CD1c-positive myeloid dendritic cell (primary cell): ENCODE data around the gene EIF3K.
A peak's percentile ranks its signal among the peaks of the same experiment; 100 is the strongest.
"Not testable (repeated sequence)": the region's sequence is repeated elsewhere in the genome, so short reads cannot be mapped to it uniquely, and the experiment has no call there.

Experiments used
- DNase-seq: peaks from one replicate; pipeline ENCODE4 v3.0.0-alpha.2; 2016; ENCODE audit errors: extremely low spot score

The EIF3K gene

DNA sequence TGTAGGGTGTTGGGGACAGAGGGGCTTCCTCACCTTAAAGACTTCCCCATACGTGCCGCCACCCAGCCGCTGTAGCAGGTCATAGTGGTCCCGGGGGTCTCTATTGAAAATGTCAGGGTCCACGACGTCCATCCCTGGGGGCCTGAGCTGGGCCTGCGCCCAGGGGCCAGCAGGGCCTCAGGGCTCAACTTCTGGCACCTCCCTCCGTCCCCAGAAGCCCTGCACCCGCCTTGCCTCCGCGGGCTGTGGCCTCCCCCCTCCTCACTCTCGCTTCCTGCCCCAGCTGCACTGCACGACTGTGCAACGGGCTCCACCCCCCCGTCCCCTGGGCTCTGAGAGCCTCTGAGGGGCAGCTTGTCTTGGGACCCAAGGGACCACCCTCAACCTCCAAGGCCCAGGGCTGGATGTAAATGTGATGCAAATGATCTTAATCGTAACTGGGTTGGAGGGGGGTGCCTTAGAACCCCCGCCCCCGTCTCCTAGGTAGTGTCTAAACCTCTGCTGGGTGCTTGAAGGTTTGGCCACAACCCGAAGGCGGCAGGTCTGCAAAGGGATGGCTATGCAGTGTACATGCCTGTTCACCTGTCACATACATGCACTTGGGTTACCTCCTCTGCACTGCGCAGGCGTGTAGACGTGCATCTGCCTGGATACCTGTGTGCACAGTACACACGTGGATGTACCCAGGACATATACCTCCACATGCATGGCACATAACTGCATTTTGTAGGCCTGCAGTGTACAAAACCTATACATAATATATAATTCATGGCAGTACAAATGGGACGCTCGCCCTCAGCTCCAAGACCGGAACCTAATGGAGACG, 1.0 kb upstream of the EIF3K start, which contains the start of gene MAP4K1:
Gene MAP4K1, minus strand, starts transcription at position 190 of the 826 bp plus-strand sequence. Its CDS starts 58 bp downstream, at position 132.
- DNase-seq, result peak; percentile 46

DNA sequence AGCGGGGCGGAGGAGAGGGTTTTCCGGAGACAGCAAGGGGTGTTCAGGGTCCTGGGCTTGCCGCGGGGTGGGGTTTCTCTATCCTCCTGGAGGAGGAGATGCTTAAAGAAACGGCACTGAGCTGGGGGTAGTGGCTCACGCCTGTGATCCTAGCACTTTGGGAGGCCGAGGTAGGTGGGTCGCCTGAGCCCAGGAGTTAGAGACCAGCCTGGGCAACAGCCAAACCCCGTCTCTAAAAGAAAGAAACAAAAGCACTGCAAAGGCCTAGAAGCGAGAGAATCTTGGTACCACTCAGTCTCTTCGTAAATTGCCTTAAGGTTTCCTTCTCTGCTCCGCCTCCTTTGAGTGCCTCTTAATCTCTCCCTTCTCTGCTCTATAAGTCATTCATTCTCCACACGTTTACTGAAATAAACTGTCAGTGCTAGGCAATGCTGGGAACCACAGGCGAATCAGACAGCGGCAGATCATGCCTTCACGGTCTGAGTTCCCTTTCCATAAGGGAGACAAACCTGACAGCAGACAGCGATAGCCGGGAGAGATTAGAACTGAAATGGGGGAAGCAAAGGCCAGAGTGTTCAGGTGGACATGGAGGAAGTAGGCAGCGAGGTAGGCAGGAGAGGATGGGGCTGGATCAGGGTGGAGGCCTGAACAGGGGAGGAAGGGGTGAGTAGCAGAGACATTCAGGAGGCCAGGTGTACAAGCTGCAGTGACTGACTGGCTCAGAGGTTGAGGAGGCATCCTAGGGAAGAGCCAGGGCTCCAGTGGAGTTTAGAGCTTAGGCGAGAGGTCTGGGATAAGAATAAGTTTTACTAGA, 580 bp downstream of the EIF3K start:
- DNase-seq, result no peak

DNA sequence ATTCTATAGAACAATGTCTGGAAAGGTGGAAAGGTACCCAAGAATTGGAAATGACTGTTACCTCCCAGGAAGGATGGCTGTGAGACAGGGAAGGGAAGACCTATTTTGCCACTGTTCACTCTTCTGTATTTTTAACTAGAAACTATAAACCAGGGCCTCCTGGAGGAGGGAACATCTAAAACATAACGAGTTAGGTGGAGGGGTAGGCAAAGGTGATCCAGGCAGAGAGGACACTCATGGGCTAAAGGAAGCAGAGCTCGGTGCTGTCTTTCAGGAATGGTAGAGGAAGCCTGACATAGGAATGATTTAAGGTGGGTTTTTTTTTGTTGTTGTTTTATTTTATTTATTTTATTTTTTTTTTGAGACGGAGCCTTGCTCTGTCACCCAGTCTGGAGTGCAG, 5.8 kb downstream of the EIF3K start:
- no peak for DNase-seq

DNA sequence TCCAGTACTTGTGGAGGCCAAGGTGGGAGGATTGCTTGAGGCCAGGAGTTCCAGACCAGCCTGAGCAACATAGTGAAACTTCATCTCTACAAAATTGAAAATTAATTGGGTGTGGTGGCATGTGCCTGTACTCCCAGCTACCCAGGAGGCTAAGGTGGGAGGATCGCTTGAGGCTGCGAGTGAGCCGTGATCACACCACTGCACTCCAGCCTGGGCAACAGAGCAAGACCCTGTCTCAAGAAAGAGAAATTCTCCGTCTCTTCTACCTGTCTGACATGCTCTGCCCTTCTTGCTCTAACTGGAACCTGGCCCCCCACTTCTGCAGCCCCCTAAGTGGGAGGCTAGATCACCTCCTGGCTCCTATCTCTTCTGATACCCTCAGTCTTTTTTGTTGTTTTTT, 7.4 kb downstream of the EIF3K start:
- no peak for DNase-seq

DNA sequence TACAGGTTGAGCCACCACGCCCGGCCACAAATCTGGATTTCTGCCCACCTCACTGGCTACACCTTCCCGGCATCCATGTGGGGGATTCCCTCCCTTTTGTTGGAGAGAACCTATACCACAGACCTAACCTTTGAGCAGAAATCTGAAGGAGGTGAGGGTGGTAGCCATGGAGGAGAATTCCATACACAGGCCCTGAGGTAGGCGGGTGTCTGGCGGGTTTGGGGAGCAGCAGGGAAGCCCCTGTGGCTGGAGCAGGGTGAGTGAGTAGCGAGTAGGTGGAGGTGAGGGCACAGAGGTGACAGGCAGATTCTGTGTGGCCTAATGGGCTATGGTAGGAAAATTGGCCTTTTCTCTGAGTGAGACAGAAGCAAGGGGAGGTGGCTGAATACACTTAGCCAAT, 10.6 kb downstream of the EIF3K start:
- DNase-seq, result no peak

DNA sequence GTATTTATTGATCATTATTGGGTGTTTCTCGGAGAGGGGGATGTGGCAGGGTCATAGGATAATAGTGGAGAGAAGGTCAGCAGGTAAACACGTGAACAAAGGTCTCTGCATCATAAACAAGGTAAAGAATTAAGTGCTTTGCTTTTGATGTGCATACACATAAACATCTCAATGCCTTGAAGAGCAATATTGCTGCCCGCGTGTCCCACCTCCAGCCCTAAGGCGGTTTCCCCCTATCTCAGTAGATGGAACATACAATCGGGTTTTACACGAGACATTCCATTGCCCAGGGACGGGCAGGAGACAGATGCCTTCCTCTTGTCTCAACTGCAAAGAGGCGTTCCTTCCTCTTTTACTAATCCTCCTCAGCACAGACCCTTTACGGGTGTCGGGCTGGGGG, 12.3 kb downstream of the EIF3K start:
- DNase-seq, result not testable (repeated sequence)

DNA sequence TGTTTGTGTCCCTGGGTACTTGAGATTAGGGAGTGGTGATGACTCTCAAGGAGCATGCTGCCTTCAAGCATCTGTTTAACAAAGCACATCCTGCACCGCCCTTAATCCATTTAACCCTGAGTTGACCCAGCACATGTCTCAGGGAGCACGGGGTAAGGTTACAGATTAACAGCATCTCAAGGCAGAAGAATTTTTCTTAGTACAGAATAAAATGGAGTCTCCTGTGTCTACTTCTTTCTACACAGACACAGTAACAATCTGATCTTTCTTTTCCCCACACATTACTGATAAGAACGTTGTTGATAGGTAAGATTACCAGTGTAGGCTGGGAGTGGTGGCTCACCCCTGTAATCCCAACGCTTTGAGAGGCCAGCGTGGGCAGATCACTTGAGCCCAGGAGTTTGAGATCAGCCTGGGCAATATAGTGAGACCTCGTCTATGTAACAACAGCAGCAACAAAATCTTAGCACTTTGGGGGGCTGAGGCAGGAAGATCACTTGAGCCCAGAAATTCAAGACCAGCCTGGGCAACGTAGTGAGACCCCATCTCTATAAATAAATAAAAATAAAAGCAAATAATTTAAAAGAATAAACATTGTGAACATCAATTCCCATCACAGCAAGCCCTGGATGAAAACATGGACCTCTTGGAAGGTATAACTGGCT, 13.0 kb downstream of the EIF3K start:
- not testable (repeated sequence) for DNase-seq

DNA sequence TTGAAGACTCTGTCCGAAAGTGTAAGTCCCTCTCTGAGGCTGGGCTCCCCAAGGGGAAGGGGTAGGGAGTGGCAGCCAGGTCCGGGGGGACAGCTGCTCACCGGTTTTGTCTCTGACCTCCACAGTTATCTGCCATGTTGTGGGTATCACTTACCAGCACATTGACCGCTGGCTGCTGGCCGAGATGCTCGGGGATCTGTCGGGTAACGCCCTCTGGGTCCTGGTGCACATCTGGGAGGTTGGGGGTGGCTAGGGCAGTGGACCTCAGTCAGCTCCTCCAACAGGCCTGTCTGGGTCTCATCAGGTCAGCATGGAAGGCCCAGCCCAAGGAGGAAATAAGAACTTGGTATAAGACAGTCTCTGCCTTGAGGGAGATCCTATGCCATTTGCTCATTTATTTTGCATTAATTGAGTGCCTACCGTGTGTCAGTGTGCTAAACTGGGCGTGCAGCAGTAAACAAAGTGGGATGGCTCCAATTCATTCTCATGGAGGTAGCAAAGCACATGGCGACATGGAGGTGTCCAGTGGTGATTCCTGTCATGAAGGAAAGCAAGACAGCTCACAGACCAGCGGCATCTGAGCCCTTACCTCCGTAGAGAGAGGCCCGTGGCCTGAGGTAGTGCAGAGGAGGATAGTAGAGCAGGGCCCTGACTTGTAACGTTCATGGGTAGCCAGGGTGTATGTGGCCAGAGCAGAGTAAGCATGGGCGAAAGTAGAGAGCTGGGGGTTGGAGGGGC, 13.7 kb downstream of the EIF3K start:
- no peak for DNase-seq

DNA sequence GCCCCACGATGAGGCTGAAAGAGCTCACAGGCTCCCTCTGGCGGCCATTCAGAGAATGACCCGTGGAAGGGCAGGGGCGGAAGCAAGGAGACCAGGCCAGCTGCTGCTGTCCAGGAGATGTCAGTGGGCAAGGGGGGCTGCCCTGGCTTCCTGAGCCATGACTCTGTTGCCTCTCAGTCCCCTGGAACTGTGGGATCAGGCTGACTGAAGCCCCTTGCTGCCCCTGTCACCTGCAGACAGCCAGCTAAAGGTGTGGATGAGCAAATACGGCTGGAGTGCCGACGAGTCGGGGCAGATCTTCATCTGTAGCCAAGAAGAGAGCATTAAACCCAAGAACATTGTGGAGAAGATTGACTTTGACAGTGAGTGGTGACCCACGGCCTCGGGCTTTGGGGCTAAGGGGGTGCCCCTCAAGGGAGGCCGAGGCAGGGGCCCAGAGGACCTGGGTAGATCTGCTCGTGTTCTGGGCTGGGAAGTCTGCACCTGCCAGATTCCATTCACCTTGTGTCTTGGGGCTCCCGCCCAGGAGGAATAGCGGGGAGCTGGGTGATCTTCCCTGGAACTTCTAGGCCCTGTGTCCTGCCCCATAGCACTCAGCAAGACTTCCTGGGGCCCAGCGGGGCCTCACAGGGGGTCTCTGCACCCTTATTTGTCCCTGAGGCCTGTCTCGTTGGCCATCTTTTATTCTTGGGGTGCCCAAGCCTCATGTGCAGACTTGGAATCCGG, 15.9 kb downstream of the EIF3K start:
- DNase-seq, result peak; percentile 83

DNA sequence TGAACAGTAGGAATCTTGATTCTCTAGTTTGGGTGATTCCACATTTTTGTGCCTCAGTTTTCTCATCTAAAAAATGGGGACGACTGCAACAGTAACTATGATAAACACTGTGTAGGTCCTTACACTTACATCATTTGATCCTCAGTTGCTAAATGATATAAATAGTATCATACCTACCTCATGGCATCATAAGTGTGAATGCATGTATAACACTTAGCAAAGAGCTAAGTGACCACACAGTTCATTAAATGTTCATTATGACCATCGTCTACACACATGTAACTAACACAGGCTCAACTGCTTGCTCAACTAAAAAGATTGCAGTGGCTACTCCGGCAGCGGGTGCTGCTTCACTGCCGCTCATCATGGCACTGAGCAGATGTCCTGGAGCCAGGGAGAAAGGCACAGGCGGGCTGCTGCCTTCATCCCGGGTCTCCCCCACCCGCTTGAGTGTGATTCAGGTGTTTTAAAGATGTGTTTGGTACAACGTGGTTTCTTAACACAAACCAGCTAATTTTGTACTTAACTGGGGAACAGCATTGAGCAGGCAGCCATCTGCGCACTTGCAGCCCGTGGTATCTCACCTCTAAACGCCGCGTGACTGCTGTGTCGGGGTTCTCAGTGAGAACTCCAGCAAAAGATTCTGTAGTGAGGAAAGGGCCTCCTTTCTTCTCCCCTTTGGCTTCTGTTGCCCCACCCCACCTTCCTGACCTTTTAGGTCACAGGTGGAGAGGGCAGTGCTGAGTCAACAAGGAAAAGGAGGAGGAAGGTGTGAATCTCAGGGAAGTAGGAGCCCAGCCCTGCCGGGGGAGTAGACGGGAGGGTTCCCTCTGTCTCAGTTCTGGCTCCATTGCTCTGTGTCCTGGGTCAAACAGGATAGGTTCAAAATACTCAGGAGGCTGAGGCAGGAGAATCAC, 16.8 kb downstream of the EIF3K start:
- no peak for DNase-seq

DNA sequence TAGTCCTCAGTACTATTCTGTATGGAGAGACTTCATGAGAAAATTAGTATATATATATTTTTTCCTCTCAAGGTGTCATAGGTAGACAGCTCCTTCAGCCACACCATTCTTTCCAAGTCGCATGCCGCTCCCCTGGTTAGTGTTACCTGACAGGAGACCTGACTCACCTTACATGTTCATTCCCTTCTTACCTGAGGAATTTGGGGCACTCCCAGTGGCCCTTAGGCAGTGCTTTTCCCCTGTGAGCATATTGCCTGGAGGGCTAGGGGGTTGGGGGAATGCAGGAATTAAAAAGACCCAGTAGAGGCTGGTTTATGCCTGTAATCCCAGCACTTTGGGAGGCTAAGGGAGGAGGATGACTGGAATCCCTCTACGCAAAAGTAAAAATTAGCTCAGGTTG, 19.5 kb downstream of the EIF3K start:
- DNase-seq, result no peak

DNA sequence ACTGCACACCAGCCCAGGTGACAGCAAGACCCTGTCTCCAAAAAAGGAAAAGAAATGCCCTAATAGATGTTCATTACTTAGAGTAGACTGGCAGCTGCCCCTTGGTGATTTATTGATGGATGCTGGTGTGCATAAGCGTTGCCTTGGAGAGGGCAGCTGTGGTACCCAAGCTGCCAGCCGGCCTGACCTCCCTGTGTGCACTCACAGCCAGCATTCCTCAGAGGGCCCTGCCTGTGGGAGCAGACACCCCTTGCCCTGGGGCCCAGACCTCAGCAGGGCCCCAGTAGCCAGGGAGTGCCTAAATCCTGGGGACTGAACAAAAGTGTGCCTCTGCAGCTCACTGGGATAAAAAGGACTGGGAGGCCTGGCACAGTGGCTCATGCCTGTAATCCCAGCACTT, 20.7 kb downstream of the EIF3K start:
- DNase-seq, result no peak

DNA sequence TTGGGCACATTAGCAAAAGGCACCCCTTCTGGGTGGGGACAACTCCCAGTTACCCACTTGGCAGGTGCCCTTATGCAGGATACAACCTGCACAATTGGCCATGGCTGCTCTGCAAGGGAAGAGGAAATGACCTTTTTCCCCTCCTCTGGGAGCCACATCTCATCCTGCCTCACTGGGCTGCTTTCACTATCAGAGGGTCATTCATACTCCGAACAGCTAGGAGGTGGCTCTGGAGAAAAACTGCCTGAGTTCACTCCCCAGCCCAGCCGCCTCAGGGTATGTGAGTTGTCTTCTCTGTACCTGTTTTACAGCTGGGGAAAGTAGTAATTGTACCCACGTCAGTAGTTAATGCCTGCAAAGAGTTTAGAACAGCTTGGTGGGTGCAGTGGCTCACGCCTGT, 21.4 kb downstream of the EIF3K start:
- DNase-seq, result no peak

DNA sequence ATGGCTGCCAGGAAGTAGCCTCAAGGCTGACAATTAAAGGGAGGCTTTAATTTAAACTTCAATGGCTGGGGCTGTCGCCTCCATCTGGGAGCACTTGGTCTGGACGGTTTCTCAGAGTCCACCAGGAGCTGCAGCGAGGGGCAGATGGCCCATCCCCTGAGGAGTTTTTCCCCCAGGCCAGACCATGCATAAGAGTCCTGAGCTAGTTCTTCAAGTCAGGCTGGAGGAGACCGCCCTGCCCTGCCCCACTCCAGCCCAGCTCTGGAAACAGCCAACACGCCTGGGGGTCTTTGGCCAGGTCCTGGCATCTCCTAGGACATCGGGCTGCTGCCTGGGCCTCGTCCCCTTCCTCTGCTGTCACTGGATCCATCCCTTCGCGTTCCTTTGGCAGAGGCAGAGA, 23.2 kb downstream of the EIF3K start:
- DNase-seq, result no peak

DNA sequence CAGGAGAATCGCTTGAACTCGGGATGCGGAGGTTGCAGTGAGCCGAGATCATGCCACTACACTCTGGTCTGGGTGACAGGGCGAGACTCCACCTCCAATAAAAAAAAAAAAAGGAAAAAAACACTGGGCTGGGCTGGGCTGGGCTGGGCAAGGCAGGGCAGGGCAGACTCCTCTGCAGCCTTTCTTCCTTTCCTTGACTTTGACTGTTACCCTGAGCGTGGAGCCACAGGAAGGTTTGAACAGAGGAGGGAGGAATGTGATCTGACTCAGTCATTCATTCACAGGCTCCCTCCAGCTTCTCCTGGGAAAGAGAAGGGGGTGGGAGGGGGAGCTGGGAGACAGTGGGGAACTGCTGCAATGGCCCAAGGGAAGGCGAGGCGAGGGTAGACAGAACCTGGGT, 25.7 kb downstream of the EIF3K start:
- no peak for DNase-seq

DNA sequence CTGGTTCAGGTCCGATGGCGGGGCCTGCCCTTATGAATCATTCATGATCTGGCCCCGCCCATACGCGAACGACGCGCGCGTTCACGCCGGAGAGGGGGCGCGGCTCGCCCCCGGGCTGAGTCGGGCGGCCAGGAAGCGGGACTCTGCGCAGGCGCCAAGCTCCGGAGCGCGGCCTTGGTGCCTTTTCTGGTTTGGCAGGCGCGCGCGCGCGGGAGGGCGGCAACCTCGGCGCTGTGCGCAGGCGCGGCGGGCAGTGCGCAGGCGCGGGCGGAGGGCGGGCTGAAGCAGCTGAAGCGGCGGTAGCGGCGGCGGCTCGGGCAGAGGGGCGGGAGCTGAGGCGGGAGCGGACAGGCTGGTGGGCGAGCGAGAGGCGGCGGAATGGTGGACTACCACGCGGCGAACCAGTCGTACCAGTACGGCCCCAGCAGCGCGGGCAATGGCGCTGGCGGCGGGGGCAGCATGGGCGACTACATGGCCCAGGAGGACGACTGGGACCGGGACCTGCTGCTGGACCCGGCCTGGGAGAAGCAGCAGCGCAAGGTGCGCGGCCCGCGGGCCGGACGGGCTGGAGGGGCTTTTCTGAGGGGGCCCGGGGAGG, 28.5 kb downstream of the EIF3K start, which contains the start of gene ACTN4:
Gene ACTN4, plus strand, starts transcription at position 282 of the 598 bp plus-strand sequence. Its CDS starts 97 bp downstream, at position 379.
- peak; percentile 100 for DNase-seq

DNA sequence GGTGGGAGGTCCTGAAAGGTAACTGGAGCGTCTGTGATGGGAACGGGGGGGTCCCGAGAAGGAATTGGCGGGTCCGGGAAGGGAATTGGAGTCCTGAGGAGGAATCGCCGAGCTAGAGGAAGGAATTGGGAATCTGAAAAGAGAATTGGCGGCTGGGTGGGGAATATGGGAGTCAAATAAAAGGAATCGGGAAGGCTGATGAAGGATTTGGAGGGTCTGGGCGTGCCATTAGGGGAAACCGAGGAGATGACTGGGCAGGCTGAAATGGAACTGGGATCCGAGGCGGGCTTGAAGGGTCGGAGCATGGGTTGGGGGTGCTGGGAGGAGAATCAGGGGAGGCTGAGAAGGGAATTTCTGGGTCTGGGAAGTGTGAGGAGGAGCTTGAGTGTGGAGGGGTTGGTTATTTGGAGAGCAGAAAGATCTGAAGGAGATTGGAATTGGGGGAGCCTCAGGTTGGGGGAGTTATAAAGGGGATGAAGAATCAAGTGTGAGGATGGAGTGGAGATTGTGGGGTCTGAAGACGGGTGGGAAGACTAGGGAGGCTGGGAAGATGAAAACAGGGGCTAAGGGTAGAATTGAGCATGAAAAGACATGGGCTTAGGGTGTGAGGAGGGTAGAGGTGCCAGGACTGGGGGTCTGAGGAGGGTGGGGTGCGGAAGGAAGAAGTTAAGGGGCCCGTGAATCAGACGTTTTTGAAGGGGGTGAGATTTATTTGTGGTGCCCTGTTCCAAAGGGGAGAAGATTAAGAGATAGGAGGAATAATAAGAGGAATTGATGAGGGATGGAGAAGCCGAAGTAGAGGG, 29.2 kb downstream of the EIF3K start:
- peak; percentile 16 for DNase-seq

DNA sequence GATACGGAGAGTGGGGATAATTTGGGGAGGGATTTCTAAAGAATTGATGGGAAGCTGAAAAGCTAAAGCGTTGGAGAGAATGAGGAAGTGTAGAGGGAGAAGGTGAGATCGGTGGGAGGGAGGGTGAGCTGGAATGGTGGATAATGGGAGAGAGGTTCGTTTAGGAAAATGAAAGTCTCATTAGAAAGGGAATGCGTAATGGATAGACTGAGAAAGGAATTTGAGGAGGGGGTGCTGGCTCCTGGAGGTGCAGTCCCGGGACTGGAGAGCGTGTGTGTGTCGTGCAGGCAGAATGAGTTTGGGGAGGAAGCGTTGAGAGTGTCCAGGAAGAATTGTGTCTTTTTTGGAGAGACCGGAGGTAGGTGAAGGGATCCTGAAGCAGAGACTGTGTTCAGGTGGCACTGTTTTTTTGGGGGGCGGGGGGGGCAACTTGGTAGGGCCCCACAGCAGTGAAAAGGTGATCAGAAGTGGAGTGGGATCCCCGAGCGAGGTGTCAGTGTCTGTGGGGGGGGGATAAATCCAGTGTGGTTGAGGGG, 29.8 kb downstream of the EIF3K start:
- peak; percentile 28 for DNase-seq
